Measurements from ENCODE around the gene UBN2. TPM values are rescaled to one million over a fixed set of nuclear protein-coding genes. Genes with fewer than 3 reads are reported as not detected.

The UBN2 gene
- total RNA-seq, 1 experiment from 2014 or later, result 39.0 TPM

- Mint-ChIP-seq H3K27ac (peak overlapping the region; percentile 96), H3K9me3 (no peaks in the 10 kb centered on the region), H3K36me3 (peaks cover 16% of the 10 kb centered on the region), H3K27me3 (ENCODE audit: low read depth) (no peaks in the 10 kb centered on the region), H3K4me1 (peaks cover 52% of the 10 kb centered on the region), H3K4me3 (peak overlapping the region; percentile 43)
- POLR2A ChIA-PET, result no interaction called here
- DNase-seq (ENCODE audit: low spot score), result no peak
- CTCF ChIA-PET, result interaction anchor here (0.9 kb wide), 1 partner anchor 107 kb away, joined by 3 read pairs; no protein-coding TSS in a partner anchor
- TF ChIP-seq MYBL2 (CRISPR knock-in tag; IDR thresholded peaks at IDR 0.05) (no peak), KAT7 (CRISPR knock-in tag; IDR thresholded peaks at IDR 0.05; ENCODE audit: borderline replicate concordance) (no peak), ZNF232 (CRISPR knock-in tag; IDR thresholded peaks at IDR 0.05) (no peak; the same call in 1 of the 2 replicates), MXD4 (CRISPR knock-in tag; IDR thresholded peaks at IDR 0.05; ENCODE audit: borderline replicate concordance) (no peak), FOXK1 (CRISPR knock-in tag; IDR thresholded peaks at IDR 0.05) (0 out of 2 replicates have a peak, but pooled peaks have one; percentile 30), ATF2 (CRISPR knock-in tag; IDR thresholded peaks at IDR 0.05; ENCODE audit: borderline replicate concordance, low read depth) (no peak)
- TF ChIP-seq, protein P1, sequence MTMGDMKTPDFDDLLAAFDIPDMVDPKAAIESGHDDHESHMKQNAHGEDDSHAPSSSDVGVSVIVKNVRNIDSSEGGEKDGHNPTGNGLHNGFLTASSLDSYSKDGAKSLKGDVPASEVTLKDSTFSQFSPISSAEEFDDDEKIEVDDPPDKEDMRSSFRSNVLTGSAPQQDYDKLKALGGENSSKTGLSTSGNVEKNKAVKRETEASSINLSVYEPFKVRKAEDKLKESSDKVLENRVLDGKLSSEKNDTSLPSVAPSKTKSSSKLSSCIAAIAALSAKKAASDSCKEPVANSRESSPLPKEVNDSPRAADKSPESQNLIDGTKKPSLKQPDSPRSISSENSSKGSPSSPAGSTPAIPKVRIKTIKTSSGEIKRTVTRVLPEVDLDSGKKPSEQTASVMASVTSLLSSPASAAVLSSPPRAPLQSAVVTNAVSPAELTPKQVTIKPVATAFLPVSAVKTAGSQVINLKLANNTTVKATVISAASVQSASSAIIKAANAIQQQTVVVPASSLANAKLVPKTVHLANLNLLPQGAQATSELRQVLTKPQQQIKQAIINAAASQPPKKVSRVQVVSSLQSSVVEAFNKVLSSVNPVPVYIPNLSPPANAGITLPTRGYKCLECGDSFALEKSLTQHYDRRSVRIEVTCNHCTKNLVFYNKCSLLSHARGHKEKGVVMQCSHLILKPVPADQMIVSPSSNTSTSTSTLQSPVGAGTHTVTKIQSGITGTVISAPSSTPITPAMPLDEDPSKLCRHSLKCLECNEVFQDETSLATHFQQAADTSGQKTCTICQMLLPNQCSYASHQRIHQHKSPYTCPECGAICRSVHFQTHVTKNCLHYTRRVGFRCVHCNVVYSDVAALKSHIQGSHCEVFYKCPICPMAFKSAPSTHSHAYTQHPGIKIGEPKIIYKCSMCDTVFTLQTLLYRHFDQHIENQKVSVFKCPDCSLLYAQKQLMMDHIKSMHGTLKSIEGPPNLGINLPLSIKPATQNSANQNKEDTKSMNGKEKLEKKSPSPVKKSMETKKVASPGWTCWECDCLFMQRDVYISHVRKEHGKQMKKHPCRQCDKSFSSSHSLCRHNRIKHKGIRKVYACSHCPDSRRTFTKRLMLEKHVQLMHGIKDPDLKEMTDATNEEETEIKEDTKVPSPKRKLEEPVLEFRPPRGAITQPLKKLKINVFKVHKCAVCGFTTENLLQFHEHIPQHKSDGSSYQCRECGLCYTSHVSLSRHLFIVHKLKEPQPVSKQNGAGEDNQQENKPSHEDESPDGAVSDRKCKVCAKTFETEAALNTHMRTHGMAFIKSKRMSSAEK (CRISPR knock-in tag; IDR thresholded peaks at IDR 0.05; ENCODE audit: borderline replicate concordance), result no peak
- TF ChIP-seq, protein P2, sequence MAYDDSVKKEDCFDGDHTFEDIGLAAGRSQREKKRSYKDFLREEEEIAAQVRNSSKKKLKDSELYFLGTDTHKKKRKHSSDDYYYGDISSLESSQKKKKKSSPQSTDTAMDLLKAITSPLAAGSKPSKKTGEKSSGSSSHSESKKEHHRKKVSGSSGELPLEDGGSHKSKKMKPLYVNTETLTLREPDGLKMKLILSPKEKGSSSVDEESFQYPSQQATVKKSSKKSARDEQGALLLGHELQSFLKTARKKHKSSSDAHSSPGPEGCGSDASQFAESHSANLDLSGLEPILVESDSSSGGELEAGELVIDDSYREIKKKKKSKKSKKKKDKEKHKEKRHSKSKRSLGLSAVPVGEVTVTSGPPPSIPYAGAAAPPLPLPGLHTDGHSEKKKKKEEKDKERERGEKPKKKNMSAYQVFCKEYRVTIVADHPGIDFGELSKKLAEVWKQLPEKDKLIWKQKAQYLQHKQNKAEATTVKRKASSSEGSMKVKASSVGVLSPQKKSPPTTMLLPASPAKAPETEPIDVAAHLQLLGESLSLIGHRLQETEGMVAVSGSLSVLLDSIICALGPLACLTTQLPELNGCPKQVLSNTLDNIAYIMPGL (CRISPR knock-in tag; IDR thresholded peaks at IDR 0.05), result no peak
- TF ChIP-seq, protein P3, sequence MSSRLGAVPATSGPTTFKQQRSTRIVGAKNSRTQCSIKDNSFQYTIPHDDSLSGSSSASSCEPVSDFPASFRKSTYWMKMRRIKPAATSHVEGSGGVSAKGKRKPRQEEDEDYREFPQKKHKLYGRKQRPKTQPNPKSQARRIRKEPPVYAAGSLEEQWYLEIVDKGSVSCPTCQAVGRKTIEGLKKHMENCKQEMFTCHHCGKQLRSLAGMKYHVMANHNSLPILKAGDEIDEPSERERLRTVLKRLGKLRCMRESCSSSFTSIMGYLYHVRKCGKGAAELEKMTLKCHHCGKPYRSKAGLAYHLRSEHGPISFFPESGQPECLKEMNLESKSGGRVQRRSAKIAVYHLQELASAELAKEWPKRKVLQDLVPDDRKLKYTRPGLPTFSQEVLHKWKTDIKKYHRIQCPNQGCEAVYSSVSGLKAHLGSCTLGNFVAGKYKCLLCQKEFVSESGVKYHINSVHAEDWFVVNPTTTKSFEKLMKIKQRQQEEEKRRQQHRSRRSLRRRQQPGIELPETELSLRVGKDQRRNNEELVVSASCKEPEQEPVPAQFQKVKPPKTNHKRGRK (CRISPR knock-in tag; IDR thresholded peaks at IDR 0.05; ENCODE audit: borderline replicate concordance), result no peak
- ATAC-seq, result peak; percentile 91
These were observed 48.7 kb upstream of the UBN2 start for GRCh38 chr7:139182363-139182762.

- peak overlapping the region; percentile 43 for H3K4me3 Mint-ChIP-seq
- no peak; the same call in 1 of the 2 replicates for ATAC-seq
- TF ChIP-seq RORB (CRISPR knock-in tag; IDR thresholded peaks at IDR 0.05), result no peak
- no peak for TF ChIP-seq PREB (CRISPR knock-in tag; IDR thresholded peaks at IDR 0.05; ENCODE audit: borderline replicate concordance)
- TF ChIP-seq, protein P4, sequence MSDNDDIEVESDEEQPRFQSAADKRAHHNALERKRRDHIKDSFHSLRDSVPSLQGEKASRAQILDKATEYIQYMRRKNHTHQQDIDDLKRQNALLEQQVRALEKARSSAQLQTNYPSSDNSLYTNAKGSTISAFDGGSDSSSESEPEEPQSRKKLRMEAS (CRISPR knock-in tag; IDR thresholded peaks at IDR 0.05), result no peak
- no peak for TF ChIP-seq PRRX2 (CRISPR knock-in tag; IDR thresholded peaks at IDR 0.05)
- TF ChIP-seq ZNF121 (CRISPR knock-in tag; IDR thresholded peaks at IDR 0.05), result no peak
- no peak for TF ChIP-seq ZNF317 (CRISPR knock-in tag; IDR thresholded peaks at IDR 0.05; ENCODE audit: borderline replicate concordance, low read depth)
- no peak for TF ChIP-seq ZNF425 (CRISPR knock-in tag; conservative IDR thresholded peaks at IDR 0.05)
- TF ChIP-seq ATF3 (CRISPR knock-in tag; conservative IDR thresholded peaks at IDR 0.05), result no peak
- TF ChIP-seq USF1 (CRISPR knock-in tag; IDR thresholded peaks at IDR 0.05), result no peak
- no peak for TF ChIP-seq FOXP1 (CRISPR knock-in tag; IDR thresholded peaks at IDR 0.05; ENCODE audit: borderline replicate concordance)
- TF ChIP-seq EMX1 (CRISPR knock-in tag; IDR thresholded peaks at IDR 0.05), result no peak
- no peak for TF ChIP-seq ESRRA (CRISPR knock-in tag; IDR thresholded peaks at IDR 0.05; ENCODE audit: borderline replicate concordance)
These were observed 47.8 kb upstream of the UBN2 start for GRCh38 chr7:139183251-139183650.

More at GRCh38 chr7:139183251-139183650, 47.8 kb upstream of the UBN2 start:
- ChIA-PET POLR2A (no interaction called here), CTCF (no interaction called here)
- DNase-seq (ENCODE audit: low spot score), result no peak
- Mint-ChIP-seq H3K27ac (peak overlapping the region; percentile 96), H3K9me3 (no peaks in the 10 kb centered on the region), H3K36me3 (peaks cover 16% of the 10 kb centered on the region), H3K27me3 (ENCODE audit: low read depth) (no peaks in the 10 kb centered on the region), H3K4me1 (peaks cover 52% of the 10 kb centered on the region)
